DOHH2 (cell line): ENCODE measurements around the gene TMOD2.

Experiments used
- H3F3A ChIP-seq: fragments of 200-600 bp; sonication (generic), shearing (Covaris generic); 2 replicates; pipeline ENCODE4 v1.6.0; 2016; ENCODE audit warnings: antibody characterized with exemption, mild to moderate bottlenecking; ENCODE audit not compliant: control insufficient read depth, insufficient read depth
- H3K27ac ChIP-seq: fragments of 200-600 bp; sonication (generic); 2 replicates; pipeline ENCODE4 v1.5.1; 2014; ENCODE audit warnings: low read depth, mild to moderate bottlenecking, low read length, moderate library complexity
- H3K27me3 ChIP-seq: fragments of 200-600 bp; sonication (generic); 2 replicates; pipeline ENCODE4 v1.6.1; 2014; ENCODE audit warnings: mild to moderate bottlenecking, low read length, mixed read lengths; ENCODE audit not compliant: control insufficient read depth
- H3K36me3 ChIP-seq: fragments of 200-600 bp; sonication (generic); 2 replicates; pipeline ENCODE4 v1.6.1; 2014; ENCODE audit warnings: mild to moderate bottlenecking, low read length, moderate library complexity, mixed read lengths; ENCODE audit not compliant: control insufficient read depth
- H3K4me1 ChIP-seq: fragments of 200-600 bp; sonication (generic); 2 replicates; pipeline ENCODE4 v1.6.1; 2014; ENCODE audit warnings: mild to moderate bottlenecking, low read length, mixed read lengths; ENCODE audit not compliant: control insufficient read depth
- H3K4me2 ChIP-seq: fragments of 200-600 bp; sonication (generic); 2 replicates; pipeline ENCODE4 v1.6.0; 2014; ENCODE audit warnings: mild to moderate bottlenecking, low read length, moderate library complexity
- H3K4me3 ChIP-seq: fragments of 200-600 bp; sonication (generic); 2 replicates; pipeline ENCODE4 v1.5.1; 2014; ENCODE audit warnings: mild to moderate bottlenecking, low read length, mixed read lengths
- H3K79me2 ChIP-seq: fragments of 200-600 bp; sonication (generic); 2 replicates; pipeline ENCODE4 v1.6.1; 2014; ENCODE audit warnings: mild to moderate bottlenecking, low read length, mixed read lengths; ENCODE audit not compliant: control insufficient read depth
- H3K9me2 ChIP-seq: fragments of 200-600 bp; sonication (generic); replicated peaks from 2 replicates; pipeline ENCODE4 v1.6.1; 2014; ENCODE audit warnings: mild to moderate bottlenecking, low read length, mixed read lengths; ENCODE audit not compliant: control insufficient read depth
- H3K9me3 ChIP-seq: fragments of 200-600 bp; sonication (generic); 2 replicates; pipeline ENCODE4 v1.6.1; 2014; ENCODE audit warnings: antibody characterized with exemption, low read length, mixed read lengths; ENCODE audit not compliant: control insufficient read depth, insufficient read depth
- H4K20me1 ChIP-seq: fragments of 200-600 bp; sonication (generic); 2 replicates; pipeline ENCODE4 v1.6.0; 2014; ENCODE audit warnings: low read depth, mild to moderate bottlenecking, antibody characterized with exemption, low read length, moderate library complexity; ENCODE audit not compliant: control insufficient read depth, insufficient read depth
- CTCF ChIP-seq: fragments of 200-600 bp; sonication (generic); IDR thresholded peaks from one replicate; pipeline ENCODE4 v1.5.1; 2014; ENCODE audit warnings: antibody characterized with exemption, mild to moderate bottlenecking, low read depth, low read length; ENCODE audit not compliant: poor library complexity, severe bottlenecking
- EZH2phosphoT487 ChIP-seq: fragments of 200-600 bp; sonication (generic); IDR thresholded peaks from 2 replicates; pipeline ENCODE4 v1.6.1; 2017; ENCODE audit warnings: borderline replicate concordance, mild to moderate bottlenecking, antibody characterized with exemption, low read length, moderate library complexity, mixed read lengths

TMOD2 gene

GRCh38 chr15:51864408-51865056 is 113.1 kb downstream of the TMOD2 start:
- Histone ChIP-seq H4K20me1 (no peaks in the 10 kb centered on the region), H3K27me3 (no peaks in the 10 kb centered on the region), H3K4me1 (no peaks in the 10 kb centered on the region), H3K27ac (no peak overlapping the region), H3K36me3 (peaks cover 32% of the 10 kb centered on the region), H3K9me2 (no peaks in the 10 kb centered on the region), H3K79me2 (peaks cover 6% of the 10 kb centered on the region), H3K9me3 (no peaks in the 10 kb centered on the region), H3K4me2 (no peak overlapping the region), H3K4me3 (no peak overlapping the region), H3F3A (no peaks in the 10 kb centered on the region)
- TF ChIP-seq EZH2phosphoT487 (no peak), CTCF (no peak)

- no peaks in the 10 kb centered on the region for H3K9me3 ChIP-seq
- H3K36me3 ChIP-seq: peaks cover 35% of the 10 kb centered on the region
- TF ChIP-seq EZH2phosphoT487 (no peak), CTCF (no peak)
- H3K4me2 ChIP-seq: no peak overlapping the region
- H3F3A ChIP-seq: no peaks in the 10 kb centered on the region
- H3K4me1 ChIP-seq: no peaks in the 10 kb centered on the region
- no peak overlapping the region for H3K4me3 ChIP-seq
- H3K9me2 ChIP-seq: no peaks in the 10 kb centered on the region
- H3K27me3 ChIP-seq: no peaks in the 10 kb centered on the region
- H4K20me1 ChIP-seq: no peaks in the 10 kb centered on the region
- no peak overlapping the region for H3K27ac ChIP-seq
- peaks cover under 1% of the 10 kb centered on the region; the same call in 1 of the 2 replicates for H3K79me2 ChIP-seq
Measured at GRCh38 chr15:51865317-51865716, 113.9 kb downstream of the TMOD2 start.
